ENCODE measurements around the gene FBXO28.
"Not testable (repeated sequence)": the region's sequence is repeated elsewhere in the genome, so short reads cannot be mapped to it uniquely, and the experiment has no call there.

The FBXO28 gene

DNA sequence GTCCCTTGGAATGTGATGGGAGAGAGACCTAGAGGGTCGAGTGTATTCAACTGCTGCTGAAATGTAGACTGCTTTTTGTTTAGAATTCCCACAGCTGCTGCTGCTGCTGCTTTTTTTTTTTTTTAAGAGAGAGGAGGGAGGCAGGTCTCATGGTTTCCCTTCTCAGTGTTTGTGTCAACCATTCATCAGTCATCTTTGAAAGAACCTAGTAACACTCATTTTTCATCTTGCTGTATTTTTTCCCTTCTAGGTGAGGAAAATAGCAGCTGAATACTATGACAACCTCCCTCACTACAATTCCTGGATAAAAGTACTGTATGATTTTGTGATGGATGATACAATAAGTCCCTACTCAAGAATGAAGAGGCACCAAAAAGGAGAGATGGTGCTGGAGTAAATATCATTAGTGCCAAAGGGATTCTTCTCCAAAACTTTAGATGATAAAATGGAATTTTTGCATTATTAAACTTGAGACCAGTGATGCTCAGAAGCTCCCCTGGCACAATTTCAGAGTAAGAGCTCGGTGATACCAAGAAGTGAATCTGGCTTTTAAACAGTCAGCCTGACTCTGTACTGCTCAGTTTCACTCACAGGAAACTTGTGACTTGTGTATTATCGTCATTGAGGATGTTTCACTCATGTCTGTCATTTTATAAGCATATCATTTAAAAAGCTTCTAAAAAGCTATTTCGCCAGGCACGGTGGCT lies 78.3 kb downstream of the FBXO28 start:
- DNase-seq = no peak

DNA sequence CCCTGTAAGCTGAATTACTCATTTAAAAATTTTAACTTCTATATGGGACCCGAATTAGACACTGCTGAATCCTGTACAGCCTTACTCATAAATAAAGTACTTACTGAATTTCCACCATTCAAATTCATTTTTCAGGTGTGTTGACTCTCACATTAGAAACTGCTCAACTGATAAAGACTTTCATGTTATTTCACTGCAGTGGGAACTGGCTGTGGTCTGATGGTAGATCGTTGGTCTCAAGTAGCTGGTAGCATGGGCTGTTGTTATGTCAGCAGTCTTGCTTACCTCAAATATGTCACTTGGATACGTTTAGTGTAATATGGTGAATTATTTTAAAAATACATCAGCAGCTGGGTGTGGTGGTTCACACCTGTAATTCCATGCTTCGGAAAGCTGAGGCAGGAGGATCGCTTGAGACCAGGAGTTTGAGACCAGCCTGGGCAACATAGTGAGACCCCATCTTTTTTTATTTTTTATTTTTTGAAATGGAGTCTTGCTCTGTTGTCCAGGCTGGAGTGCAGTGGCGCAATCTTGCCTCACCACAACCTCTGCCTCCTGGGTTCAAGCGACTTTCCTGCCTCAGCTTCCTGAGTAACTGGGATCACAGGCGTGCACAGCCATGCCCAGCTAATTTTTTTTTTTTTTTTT lies 79.5 kb downstream of the FBXO28 start:
- no peak for DNase-seq

DNA sequence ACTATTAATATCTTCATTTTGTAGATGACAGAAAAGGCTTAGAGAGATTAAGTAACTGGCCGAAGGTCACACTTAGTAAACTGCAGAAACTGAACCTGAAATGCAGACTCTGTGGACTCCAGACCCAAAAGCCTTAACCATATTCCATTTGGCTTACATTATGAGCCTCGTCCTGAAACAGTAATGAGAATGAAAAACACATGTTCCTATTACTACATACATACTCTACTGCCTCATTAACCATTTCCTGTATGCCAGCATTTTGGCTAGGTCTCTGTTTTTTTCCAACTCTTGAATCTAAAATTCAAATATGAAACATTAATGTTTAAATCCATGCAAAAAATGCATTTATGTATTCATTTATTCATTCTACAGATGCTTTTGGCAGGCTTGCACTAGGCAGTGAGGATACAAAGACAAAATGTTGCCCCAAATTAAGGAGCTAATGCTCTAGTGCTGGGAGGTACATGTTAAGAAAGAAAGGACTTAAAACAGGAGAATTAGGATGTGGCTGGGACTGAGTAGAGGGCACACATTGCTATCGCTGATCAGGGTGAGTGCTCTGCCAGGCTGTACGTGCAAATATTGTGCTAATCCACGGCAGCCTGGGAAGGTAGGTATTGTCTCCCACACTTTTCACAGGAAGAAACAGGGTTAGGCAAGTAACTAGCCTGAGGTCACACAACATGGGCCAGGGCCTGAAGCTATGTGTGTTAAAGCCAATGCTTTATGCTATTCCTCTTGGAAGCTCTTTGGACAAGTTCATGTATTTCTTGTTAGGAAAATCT lies 83.1 kb downstream of the FBXO28 start:
- no peak for DNase-seq

DNA sequence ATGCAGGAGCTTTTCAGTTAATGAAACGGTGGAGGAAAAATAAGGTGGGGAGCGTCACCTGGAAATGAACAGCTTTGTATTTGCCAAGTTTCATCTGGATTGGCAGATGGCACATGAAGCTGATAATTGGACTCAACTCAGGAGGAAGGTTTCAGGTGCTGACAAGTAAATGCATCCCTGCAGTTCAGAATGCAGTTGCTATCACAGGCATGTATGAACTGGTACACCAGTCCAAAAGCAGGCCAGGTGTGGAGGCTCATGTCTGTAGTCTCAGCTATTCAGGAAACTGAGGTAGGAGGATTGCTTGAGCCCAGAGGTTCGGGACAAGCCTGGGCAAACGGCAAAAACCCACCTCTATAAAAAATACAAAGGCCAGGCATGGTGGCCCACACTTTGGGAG lies 84.7 kb downstream of the FBXO28 start:
- no peak for DNase-seq

DNA sequence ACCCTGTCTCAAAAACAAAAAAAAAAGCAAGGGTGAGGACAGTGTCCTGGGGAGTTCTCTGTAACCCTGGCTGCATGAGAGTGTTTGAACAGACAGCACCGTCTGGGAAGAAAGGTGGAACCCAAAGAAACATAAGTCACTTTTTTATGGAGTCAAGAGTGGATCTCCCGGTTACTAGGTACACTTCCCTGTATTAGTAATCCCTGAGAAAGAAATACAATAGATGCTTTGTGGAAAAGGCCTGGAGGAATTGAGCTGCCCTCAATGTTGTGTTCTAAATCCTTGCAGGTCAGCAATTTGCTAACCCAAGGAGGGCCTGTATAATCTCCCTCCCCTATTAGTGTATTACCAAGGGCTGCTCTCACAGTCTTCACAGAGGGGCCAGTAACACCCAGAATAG lies 85.8 kb downstream of the FBXO28 start:
- no peak for DNase-seq

DNA sequence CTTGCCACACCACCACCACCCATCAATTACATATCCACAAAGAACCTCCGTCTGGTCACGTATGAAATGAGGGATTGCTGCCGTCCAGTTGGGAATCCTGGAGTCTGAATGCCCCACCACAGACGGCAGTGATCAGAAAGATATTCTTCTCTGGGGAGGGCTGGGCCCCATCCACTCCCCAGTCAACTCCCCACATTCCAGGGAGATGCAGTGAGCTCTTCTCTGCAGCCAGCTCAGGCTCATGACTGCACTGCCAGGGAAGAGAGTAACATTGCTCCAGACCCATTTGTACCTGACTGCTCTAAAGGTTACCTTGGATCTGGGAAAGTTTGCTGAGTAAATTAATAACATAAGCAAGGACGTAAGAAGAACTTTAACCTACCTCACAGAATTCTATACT lies 87.5 kb downstream of the FBXO28 start:
- no peak for DNase-seq

DNA sequence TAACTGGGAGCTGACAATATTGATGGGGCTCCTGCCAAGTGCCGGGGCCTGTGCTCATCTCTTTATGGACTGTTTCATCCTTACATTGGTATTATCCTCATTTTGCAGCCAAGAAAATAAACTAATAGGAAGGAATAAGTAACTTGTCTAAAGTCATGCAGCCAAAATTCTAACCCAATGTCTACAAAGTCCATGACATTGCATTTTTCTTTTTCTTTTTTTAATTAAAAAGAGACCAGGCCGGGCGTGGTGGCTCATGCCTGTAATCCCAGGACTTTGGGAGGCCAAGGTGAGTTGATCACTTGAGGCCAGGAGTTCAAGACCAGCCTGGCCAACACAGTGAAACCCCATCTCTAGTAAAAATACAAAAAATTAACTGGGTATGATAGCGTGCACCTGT lies 87.9 kb downstream of the FBXO28 start:
- DNase-seq = no peak

DNA sequence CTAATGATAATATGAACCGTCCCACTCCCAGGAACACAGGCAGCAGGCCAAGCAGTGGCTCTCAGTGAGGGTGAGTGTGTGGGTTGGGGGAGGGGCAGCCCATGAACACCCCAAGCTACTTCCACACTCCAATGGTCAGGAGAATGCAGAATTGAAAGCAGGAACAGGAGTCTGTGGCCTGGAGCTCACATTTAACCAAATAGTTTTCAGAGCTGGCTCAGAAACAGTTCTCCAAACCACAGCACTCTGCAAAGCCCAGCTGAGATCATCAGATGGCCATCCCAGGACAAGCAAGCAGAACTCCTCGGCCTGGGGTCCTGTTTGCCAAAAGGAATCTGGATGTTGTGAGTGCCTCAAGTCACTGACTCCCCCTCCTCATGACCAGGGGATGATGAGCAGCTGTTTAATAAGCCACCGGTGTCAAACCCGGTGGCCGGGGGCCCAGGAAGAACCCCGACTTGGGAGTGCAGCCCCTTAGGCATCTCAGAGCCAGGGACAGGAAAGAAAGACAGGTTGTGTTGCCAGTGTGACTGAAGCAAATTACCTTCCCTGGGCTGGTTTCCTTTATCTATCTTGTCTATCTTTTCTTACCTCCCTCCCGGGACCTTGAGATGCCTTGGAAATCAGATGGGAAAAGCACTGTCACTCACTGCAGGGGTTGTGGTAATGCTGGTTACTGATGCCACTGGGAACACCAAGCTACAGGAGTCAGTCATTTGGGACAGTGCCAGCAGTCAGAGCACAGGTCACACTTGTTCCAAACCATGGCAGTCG lies 89.5 kb downstream of the FBXO28 start:
- DNase-seq = no peak

DNA sequence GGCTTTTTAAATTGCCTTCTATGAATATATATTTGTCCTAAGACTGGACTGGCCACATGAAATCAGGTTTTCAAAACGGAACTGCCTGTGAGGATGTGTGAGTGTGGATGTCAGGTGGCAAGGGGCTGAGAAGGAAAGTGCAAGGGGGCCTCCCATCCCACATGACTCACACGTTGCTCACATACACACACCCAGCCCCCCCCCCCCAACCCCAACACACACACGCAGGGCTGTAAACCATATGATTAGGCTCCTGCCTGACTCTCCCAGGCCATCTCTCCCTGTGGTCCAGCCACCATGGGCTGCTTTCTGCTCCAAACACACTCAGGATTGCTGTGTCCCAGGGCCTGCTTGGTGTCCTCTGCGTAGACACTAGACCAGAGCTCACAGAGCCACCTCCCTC lies 91.5 kb downstream of the FBXO28 start:
- peak; percentile 47 to 91 for DNase-seq

DNA sequence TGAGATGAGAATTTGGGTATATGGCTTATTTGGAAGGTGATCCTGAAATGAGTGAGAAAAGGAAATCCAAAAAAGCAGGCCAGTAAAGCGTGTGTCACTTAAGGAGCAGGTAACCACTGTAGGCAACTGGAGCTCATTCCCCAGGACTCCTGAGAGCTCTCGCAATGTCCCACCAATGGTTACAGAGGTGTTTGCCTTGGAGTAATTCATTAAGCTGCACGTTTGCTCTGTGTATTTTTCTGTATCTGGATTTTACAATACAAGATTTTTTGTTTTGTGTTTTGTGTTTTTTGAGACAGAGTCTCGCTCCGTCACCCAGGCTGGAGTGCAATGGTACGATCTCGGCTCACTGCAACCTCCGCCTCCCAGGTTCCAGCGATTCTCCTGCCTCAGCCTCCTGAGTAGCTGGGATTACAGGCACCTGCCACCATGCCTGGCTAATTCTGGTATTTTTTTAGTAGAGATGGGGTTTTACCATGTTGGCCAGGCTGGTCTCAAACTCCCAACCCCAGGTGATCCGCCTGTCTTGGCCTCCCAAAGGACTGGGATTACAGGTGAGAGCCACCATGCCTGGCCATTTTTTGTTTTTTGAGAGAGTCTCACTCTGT lies 92.1 kb downstream of the FBXO28 start:
- DNase-seq = not testable (repeated sequence)

DNA sequence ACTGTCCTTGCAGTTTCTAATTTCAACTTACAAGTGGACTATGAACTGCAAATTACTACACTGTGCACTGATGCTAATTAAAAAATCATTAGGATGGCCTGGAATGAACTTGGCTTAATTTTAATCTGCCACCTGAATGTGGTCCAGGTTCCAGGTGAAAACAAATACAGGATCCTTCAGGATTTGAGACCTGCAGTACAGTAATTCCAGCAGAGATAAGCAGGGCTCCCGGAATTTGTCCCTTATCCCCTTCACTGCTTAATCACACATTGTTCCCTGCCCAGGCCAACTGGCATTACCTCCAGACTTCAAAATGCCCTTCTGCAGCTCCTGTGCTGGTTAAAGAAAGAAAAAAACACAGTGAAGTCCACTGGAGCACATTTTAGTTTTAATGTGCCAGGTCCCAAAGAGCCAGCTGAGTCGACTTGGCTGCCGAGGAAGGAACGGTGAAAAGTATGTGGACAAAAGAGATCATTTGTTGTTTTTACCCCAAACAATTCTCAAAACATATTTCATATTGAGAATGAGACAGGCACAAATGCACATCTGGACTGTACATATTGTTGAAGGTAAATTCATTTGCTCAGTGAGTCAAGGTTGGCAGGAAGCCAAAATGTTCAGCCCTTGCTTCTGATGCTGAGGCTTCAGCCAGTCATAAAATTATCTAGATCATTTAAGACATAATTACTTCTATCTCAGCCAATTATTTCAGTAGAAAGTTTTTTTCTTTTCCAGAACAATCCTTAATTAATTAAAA lies 97.5 kb downstream of the FBXO28 start:
- no peak for DNase-seq
